Smooth muscle cell (in vitro differentiated cells): ENCODE data around the gene ART5. TPM values are rescaled to one million over a fixed set of nuclear protein-coding genes. Genes with fewer than 3 reads are reported as not detected.

Source experiments
- DNase-seq: peaks from one replicate; lab custom pipeline; 2025; ENCODE audit not compliant: unreplicated experiment; lab: John Stamatoyannopoulos, UW
- H2AFZ ChIP-seq: fragments of 200-600 bp; sonication (generic); 2 replicates; pipeline ENCODE4 v1.6.0; 2016; ENCODE audit warnings: antibody characterized with exemption, low read depth, mild to moderate bottlenecking
- H3F3A ChIP-seq: fragments of 200-600 bp; sonication (generic); 2 replicates; pipeline ENCODE4 v1.6.0; 2017; ENCODE audit warnings: antibody characterized with exemption, low read depth
- H3K27ac ChIP-seq: fragments of 200-600 bp; sonication (generic); 2 replicates; pipeline ENCODE4 v1.5.1; 2016; ENCODE audit warnings: low read depth, mild to moderate bottlenecking
- H3K27me3 ChIP-seq: fragments of 200-600 bp; sonication (generic); 2 replicates; pipeline ENCODE4 v1.6.1; 2016; ENCODE audit warnings: low read depth, mild to moderate bottlenecking
- H3K36me3 ChIP-seq: fragments of 200-600 bp; sonication (generic); 2 replicates; pipeline ENCODE4 v1.5.1; 2016; ENCODE audit warnings: low read depth
- H3K4me1 ChIP-seq: fragments of 200-600 bp; sonication (generic); 2 replicates; pipeline ENCODE4 v1.5.1; 2016; ENCODE audit warnings: low read depth
- H3K4me2 ChIP-seq: fragments of 200-600 bp; sonication (generic); 2 replicates; pipeline ENCODE4 v1.6.0; 2016; ENCODE audit warnings: mild to moderate bottlenecking
- H3K4me3 ChIP-seq: fragments of 200-600 bp; sonication (generic); 2 replicates; pipeline ENCODE4 v1.5.1; 2016; ENCODE audit warnings: mild to moderate bottlenecking
- H3K79me2 ChIP-seq: fragments of 200-600 bp; sonication (generic); 2 replicates; pipeline ENCODE4 v1.6.0; 2016; ENCODE audit warnings: low read depth, mild to moderate bottlenecking
- H3K9ac ChIP-seq: fragments of 200-600 bp; sonication (generic); 2 replicates; pipeline ENCODE4 v1.6.0; 2016; ENCODE audit warnings: low read depth
- H3K9me3 ChIP-seq: fragments of 200-600 bp; sonication (generic); replicated peaks from 2 replicates; pipeline ENCODE4 v1.5.1; 2016; ENCODE audit warnings: low read depth
- H4K20me1 ChIP-seq: fragments of 200-600 bp; sonication (generic); 2 replicates; pipeline ENCODE4 v1.6.0; 2016; ENCODE audit warnings: low read depth
- CTCF ChIP-seq: fragments of 200-600 bp; sonication (generic); IDR thresholded peaks from 2 replicates; pipeline ENCODE4 v1.5.1; 2017; ENCODE audit warnings: borderline replicate concordance, mild to moderate bottlenecking, antibody characterized with exemption; ENCODE audit not compliant: insufficient read depth, poor library complexity, severe bottlenecking
- WGBS: methylation state at CpG from one replicate; pipeline ENCODE4 v1.1.7; 2016; ENCODE audit warnings: low lambda C conversion rate; 5-methylcytosine and 5-hydroxymethylcytosine counted together
- polyA plus RNA-seq: library from polyadenylated mRNA; unstranded; fragments of >200 nt; fragmentation: Nextera tagmentation; extraction: Ambion mirVana; gene quantifications from 2 replicates; pipeline ENCODE4 v1.2.1, GENCODE V29; 2016
- total RNA-seq: library from RNA; depleted of rRNA; stranded (reverse); fragments of >200 nt; gene quantifications from 2 replicates; pipeline ENCODE4 v1.2.3, GENCODE V29; 2014

The ART5 gene
- total and polyA plus RNA-seq, 2 experiments from 2014 or later: 3.5 to 5.2 TPM

- WGBS: 89% methylated on average over 4 of the region's 4 CpGs
- H3K4me2 ChIP-seq: no peak overlapping the region
Measured at GRCh38 chr11:3610846-3611245, 30.9 kb downstream of the ART5 start.

GRCh38 chr11:3609416-3610265, 32.2 kb downstream of the ART5 start:
- Histone ChIP-seq H2AFZ (no peak overlapping the region), H4K20me1 (no peaks in the 10 kb centered on the region), H3K4me1 (no peaks in the 10 kb centered on the region), H3K27ac (no peak overlapping the region), H3K9me3 (no peaks in the 10 kb centered on the region), H3K27me3 (no peaks in the 10 kb centered on the region), H3K4me2 (no peak overlapping the region), H3K9ac (no peak overlapping the region), H3K4me3 (no peak overlapping the region), H3K36me3 (no peaks in the 10 kb centered on the region), H3F3A (no peaks in the 10 kb centered on the region), H3K79me2 (no peaks in the 10 kb centered on the region)
- no peak for DNase-seq
- TF ChIP-seq CTCF: peak; percentile 86
- WGBS: 57% methylated on average over 7 of the region's 7 CpGs

More at GRCh38 chr11:3610846-3611245, 30.9 kb downstream of the ART5 start:
- no peaks in the 10 kb centered on the region for H3F3A ChIP-seq
- H3K27ac ChIP-seq: no peak overlapping the region
- no peak for DNase-seq
- H4K20me1 ChIP-seq: no peaks in the 10 kb centered on the region
- H3K36me3 ChIP-seq: no peaks in the 10 kb centered on the region
- no peak overlapping the region for H3K9ac ChIP-seq
- no peaks in the 10 kb centered on the region for H3K4me1 ChIP-seq
- no peaks in the 10 kb centered on the region for H3K9me3 ChIP-seq
- no peaks in the 10 kb centered on the region for H3K79me2 ChIP-seq
- H2AFZ ChIP-seq: no peak overlapping the region
- no peaks in the 10 kb centered on the region for H3K27me3 ChIP-seq
- no peak for TF ChIP-seq CTCF
- no peak overlapping the region for H3K4me3 ChIP-seq

GRCh38 chr11:3605771-3606203, 36.0 kb downstream of the ART5 start:
- Histone ChIP-seq H3K4me2 (no peak overlapping the region), H3K4me3 (no peak overlapping the region), H3K4me1 (no peaks in the 10 kb centered on the region), H2AFZ (no peak overlapping the region), H3K9ac (no peak overlapping the region), H3K79me2 (no peaks in the 10 kb centered on the region), H3K27ac (no peak overlapping the region), H3K9me3 (no peaks in the 10 kb centered on the region), H4K20me1 (no peaks in the 10 kb centered on the region), H3F3A (no peaks in the 10 kb centered on the region), H3K36me3 (no peaks in the 10 kb centered on the region), H3K27me3 (no peaks in the 10 kb centered on the region)
- WGBS: 68% methylated on average over 5 of the region's 5 CpGs
- no peak for TF ChIP-seq CTCF
- no peak for DNase-seq

GRCh38 chr11:3605283-3605662, 36.5 kb downstream of the ART5 start:
- Histone ChIP-seq H3K4me3 (no peak overlapping the region), H3K4me2 (no peak overlapping the region), H3K79me2 (no peaks in the 10 kb centered on the region), H2AFZ (peak overlapping the region; percentile 14), H3K4me1 (no peaks in the 10 kb centered on the region), H4K20me1 (no peaks in the 10 kb centered on the region), H3K27me3 (no peaks in the 10 kb centered on the region), H3K9me3 (no peaks in the 10 kb centered on the region), H3K27ac (no peak overlapping the region), H3F3A (no peaks in the 10 kb centered on the region), H3K36me3 (no peaks in the 10 kb centered on the region), H3K9ac (no peak overlapping the region)
- WGBS: 91% methylated on average over 3 of the region's 3 CpGs
- TF ChIP-seq CTCF: no peak
- DNase-seq: no peak
